ENCODE measurements around the gene TTC9C.
"Not testable (repeated sequence)": the region's sequence is repeated elsewhere in the genome, so short reads cannot be mapped to it uniquely, and the experiment has no call there.

Gene TTC9C

GRCh38 chr11:62688491-62688890 lies 39.8 kb upstream of the TTC9C start:
- TF ChIP-seq, protein P1, sequence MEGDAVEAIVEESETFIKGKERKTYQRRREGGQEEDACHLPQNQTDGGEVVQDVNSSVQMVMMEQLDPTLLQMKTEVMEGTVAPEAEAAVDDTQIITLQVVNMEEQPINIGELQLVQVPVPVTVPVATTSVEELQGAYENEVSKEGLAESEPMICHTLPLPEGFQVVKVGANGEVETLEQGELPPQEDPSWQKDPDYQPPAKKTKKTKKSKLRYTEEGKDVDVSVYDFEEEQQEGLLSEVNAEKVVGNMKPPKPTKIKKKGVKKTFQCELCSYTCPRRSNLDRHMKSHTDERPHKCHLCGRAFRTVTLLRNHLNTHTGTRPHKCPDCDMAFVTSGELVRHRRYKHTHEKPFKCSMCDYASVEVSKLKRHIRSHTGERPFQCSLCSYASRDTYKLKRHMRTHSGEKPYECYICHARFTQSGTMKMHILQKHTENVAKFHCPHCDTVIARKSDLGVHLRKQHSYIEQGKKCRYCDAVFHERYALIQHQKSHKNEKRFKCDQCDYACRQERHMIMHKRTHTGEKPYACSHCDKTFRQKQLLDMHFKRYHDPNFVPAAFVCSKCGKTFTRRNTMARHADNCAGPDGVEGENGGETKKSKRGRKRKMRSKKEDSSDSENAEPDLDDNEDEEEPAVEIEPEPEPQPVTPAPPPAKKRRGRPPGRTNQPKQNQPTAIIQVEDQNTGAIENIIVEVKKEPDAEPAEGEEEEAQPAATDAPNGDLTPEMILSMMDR (IDR thresholded peaks at IDR 0.05), result no peak
- Mint-ChIP-seq H3K27ac (peak overlapping the region; percentile 92), H3K27me3 (ENCODE audit: low read depth, poor library complexity) (no peaks in the 10 kb centered on the region), H3K4me1 (peaks cover 22% of the 10 kb centered on the region), H3K4me3 (peak overlapping the region; percentile 26), H3K9me3 (no peaks in the 10 kb centered on the region), H3K36me3 (ENCODE audit: low read depth) (peaks cover 18% of the 10 kb centered on the region)
- no peak for DNase-seq

DNA sequence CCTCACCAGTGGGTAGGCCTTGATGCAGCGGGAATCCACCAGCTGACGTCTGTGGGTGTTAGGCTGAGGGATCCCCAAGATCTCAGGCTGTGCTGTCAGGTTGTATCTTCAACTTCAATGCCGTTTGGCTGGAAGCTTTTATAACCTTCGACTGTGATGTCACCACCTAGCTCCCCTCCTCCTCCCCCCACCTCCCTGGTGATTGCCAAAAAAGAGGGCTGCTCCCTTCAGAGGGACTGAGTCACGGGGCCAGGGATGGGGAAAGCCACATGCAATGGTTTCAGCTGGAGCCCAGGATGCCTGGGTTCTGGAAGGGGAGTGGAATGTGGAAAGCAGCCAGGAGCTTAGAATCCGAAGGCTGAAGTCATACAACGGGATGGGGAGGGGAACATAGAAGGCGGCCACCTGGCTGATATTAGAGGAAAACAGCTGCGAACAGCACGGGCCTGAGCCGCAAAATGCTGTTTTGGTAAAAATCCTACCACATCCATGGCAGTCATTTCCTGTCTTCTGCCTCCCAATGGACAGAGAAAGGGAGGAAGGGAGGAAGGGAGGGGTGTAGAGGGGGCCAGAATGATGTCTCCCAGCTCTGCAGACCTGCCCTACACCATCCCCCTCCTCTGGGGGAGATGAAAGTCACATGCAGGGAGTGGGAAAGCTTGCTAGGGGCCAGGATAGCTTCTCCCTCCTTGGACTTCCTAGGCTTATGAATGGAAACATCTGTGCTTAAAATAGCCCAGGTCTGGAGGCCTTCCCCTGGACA lies 38.7 kb upstream of the TTC9C start, which contains the start of gene LRRN4CL:
Gene LRRN4CL, minus strand, starts transcription at position 110 of the 763 bp plus-strand sequence. CDS start 1,022 bp downstream, outside the sequence.
- peaks cover 23% of the 10 kb centered on the region for H3K36me3 Mint-ChIP-seq (ENCODE audit: low read depth)
- TF ChIP-seq, protein P1 (IDR thresholded peaks at IDR 0.05), result no peak
- no peaks in the 10 kb centered on the region for H3K27me3 Mint-ChIP-seq (ENCODE audit: low read depth, poor library complexity)
- H3K4me3 Mint-ChIP-seq, result peak within 1 kb of the TSS; percentile 26
- H3K27ac Mint-ChIP-seq, result peak within 1 kb of the TSS; percentile 92
- H3K4me1 Mint-ChIP-seq, result peaks cover 24% of the 10 kb centered on the region
- no peaks in the 10 kb centered on the region for H3K9me3 Mint-ChIP-seq
- DNase-seq, result no peak

DNA sequence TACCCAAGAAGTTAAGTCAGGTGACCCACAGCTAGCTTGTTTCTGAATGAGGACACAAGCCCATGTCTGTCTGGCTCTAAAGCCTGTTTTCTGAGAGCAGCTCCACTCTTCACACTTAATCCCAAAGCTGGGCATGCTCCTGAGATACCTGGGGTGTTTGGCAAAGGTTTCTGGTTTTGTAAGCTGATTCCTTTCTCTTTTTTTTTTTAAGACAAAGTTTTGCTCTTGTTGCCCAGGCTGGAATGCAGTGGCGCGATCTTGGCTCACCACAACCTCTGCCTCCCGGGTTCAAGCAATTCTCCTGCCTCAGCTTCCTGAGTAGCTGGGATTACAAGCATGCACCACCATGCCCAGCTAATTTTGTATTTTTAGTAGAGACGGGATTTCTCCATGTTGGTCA lies 34.7 kb upstream of the TTC9C start:
- peaks cover 37% of the 10 kb centered on the region for H3K36me3 Mint-ChIP-seq (ENCODE audit: low read depth)
- peaks cover 24% of the 10 kb centered on the region for H3K4me1 Mint-ChIP-seq
- not testable (repeated sequence) for H3K9me3 Mint-ChIP-seq; H3K27ac Mint-ChIP-seq; DNase-seq; H3K4me3 Mint-ChIP-seq; H3K27me3 Mint-ChIP-seq (ENCODE audit: low read depth, poor library complexity)

GRCh38 chr11:62694455-62695167 lies 33.7 kb upstream of the TTC9C start:
- peak overlapping the region; percentile 80 for H3K27ac Mint-ChIP-seq
- H3K4me1 Mint-ChIP-seq, result peaks cover 14% of the 10 kb centered on the region
- H3K4me3 Mint-ChIP-seq, result no peak overlapping the region
- TF ChIP-seq, protein P1 (IDR thresholded peaks at IDR 0.05), result peak; percentile 71
- no peaks in the 10 kb centered on the region for H3K9me3 Mint-ChIP-seq
- DNase-seq, result peak; percentile 80
- H3K36me3 Mint-ChIP-seq (ENCODE audit: low read depth), result peaks cover 39% of the 10 kb centered on the region
- peaks cover 2% of the 10 kb centered on the region for H3K27me3 Mint-ChIP-seq (ENCODE audit: low read depth, poor library complexity)

DNA sequence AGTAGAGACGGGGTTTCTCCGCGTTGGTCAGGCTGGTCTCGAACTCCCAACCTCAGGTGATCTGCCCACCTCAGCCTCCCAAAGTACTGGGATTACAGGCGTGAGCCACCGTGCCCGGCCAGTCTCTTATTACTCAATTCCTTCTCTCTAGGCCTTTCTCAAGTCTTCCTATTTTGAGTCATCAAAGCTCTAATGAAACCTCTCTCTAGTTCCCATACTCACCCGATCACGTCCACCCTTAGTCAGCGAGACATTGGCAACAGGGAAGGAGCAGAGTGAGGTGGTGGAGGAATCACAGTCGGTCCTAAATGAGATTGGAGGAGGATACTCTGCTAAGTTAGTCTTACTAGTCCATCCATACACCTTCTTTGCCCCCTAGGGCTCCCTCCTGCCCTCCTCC lies 26.0 kb upstream of the TTC9C start:
- peaks cover 19% of the 10 kb centered on the region for H3K4me1 Mint-ChIP-seq
- peaks cover 32% of the 10 kb centered on the region for H3K36me3 Mint-ChIP-seq (ENCODE audit: low read depth)
- no peak overlapping the region for H3K4me3 Mint-ChIP-seq
- H3K27me3 Mint-ChIP-seq (ENCODE audit: low read depth, poor library complexity), result peaks cover 2% of the 10 kb centered on the region
- H3K27ac Mint-ChIP-seq, result peak overlapping the region; percentile 19
- no peak for DNase-seq
- no peaks in the 10 kb centered on the region for H3K9me3 Mint-ChIP-seq
- TF ChIP-seq, protein P1 (IDR thresholded peaks at IDR 0.05), result no peak

- H3K4me3 Mint-ChIP-seq; H3K9me3 Mint-ChIP-seq; DNase-seq; H3K27me3 Mint-ChIP-seq (ENCODE audit: low read depth, poor library complexity); H3K27ac Mint-ChIP-seq: not testable (repeated sequence)
- Mint-ChIP-seq H3K4me1 (peaks cover 34% of the 10 kb centered on the region), H3K36me3 (ENCODE audit: low read depth) (peaks cover 25% of the 10 kb centered on the region)
These were observed 24.4 kb upstream of the TTC9C start for GRCh38 chr11:62703921-62704320.
